GM19351 (cell line): Measurements from ENCODE around the gene LTA.

ENCODE experiments used
- ATAC-seq: cut with Tn5 transposase; IDR thresholded peaks from one replicate; pipeline ENCODE4 v1.9.1; 2021; ENCODE audit warnings: mild to moderate bottlenecking, moderate library complexity; ENCODE audit not compliant: unreplicated experiment

Gene LTA, protein sequence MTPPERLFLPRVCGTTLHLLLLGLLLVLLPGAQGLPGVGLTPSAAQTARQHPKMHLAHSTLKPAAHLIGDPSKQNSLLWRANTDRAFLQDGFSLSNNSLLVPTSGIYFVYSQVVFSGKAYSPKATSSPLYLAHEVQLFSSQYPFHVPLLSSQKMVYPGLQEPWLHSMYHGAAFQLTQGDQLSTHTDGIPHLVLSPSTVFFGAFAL

DNA sequence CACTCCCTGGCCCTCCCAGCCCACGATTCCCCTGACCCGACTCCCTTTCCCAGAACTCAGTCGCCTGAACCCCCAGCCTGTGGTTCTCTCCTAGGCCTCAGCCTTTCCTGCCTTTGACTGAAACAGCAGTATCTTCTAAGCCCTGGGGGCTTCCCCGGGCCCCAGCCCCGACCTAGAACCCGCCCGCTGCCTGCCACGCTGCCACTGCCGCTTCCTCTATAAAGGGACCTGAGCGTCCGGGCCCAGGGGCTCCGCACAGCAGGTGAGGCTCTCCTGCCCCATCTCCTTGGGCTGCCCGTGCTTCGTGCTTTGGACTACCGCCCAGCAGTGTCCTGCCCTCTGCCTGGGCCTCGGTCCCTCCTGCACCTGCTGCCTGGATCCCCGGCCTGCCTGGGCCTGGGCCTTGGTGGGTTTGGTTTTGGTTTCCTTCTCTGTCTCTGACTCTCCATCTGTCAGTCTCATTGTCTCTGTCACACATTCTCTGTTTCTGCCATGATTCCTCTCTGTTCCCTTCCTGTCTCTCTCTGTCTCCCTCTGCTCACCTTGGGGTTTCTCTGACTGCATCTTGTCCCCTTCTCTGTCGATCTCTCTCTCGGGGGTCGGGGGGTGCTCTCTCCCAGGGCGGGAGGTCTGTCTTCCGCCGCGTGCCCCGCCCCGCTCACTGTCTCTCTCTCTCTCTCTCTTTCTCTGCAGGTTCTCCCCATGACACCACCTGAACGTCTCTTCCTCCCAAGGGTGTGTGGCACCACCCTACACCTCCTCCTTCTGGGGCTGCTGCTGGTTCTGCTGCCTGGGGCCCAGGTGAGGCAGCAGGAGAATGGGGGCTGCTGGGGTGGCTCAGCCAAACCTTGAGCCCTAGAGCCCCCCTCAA is at the start of gene LTA:
Gene LTA, plus strand, starts transcription at position 249 of the 871 bp plus-strand sequence. Its CDS starts 454 bp downstream, at position 703.
- peak; percentile 39 for ATAC-seq

DNA sequence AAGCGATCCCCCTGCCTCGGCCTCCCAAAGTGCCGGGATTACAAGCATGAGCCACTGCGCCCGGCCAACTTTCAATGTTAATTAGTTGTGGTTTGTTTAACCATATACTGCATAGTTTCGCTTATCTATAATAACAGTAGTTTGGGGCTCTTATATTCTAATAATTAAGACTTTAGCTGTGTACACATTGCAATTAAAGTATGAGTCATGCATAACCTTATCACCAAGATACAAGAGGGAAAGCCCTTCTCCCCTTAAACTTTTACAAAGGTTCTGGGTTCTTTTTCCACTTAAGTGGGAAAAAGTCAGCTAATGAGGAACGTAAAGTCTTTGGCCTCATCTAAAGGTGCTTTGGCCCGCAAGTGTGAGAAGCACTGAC is 46.5 kb upstream of the LTA start:
- ATAC-seq = no peak

DNA sequence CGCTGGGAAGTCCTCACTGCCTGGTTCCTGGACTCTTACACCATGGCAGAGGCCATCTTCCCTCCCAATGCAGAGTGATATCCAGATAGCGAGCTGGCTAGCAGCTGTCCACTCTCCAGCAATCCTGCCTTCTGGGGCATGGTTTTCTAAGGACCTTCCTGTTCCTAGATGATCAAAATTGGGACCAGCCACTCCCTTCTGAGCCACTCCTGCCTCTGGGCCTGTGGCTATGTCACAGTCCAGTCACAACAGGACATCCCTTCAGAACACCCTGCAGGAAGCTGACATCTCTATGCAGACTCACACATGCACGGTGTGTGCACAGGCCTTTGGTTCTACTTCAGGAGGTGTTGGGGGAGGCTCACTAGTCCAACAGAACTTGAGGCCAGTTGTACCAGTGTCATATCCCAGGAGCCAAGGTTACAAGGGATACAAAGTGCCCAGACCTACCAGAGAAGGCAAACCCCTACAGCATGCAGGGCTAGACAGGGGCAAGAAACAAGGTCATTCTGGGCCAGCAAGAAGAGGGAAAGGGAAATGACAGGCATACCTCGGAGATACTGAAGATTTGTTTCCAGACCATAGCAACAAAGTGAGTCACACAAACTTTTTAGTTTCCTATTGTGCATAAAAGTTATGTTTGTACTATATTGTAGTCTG is 46.0 kb upstream of the LTA start:
- no peak for ATAC-seq

DNA sequence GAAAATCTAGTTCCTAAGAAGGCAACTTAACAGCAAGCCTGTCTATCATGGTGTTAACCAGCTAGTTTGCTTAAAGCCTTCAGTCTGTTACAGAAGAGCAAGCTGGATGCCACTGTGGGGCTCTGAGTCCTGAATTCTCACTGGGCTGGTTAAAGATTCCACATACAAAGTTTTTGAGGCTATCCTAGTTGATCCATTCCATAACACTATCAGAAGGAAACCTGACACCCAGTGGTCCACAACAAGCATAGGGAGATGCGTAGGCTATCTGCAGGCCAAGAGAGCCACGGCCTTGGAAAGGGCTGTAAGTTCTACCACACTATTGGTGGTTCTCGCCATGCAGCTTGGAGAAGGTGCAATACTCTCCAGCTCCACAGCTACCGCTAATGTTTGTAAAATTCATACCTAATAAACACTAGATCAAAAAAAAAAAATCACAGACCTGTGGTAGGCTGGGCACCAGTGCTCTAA is 43.7 kb upstream of the LTA start:
- ATAC-seq = no peak

DNA sequence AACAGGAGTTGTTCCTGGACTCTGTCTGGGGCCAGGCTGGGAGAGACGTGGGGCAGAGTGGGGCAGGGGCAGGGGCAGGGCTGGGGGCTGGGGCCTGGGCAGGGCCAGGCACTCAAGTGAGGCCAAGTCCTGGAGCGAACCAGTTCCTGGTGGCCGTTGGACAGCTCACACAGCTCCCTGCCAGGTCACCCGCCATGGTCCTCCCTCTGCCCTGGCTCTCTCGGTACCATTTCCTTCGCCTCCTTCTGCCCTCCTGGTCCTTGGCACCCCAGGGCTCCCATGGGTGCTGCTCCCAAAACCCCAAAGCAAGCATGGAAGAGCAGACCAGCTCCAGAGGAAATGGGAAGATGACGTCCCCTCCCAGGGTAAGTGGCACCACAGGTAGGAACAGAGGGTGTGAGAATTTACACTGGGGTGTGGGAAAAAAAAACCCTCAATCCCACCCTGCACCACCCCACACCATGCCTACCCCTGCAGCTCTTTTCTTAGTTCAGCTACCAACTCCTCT is 43.2 kb upstream of the LTA start, which contains the start of gene MCCD1:
Gene MCCD1, plus strand, starts transcription at position 142 of the 508 bp plus-strand sequence. Its CDS starts 53 bp downstream, at position 195.
- no peak for ATAC-seq

DNA sequence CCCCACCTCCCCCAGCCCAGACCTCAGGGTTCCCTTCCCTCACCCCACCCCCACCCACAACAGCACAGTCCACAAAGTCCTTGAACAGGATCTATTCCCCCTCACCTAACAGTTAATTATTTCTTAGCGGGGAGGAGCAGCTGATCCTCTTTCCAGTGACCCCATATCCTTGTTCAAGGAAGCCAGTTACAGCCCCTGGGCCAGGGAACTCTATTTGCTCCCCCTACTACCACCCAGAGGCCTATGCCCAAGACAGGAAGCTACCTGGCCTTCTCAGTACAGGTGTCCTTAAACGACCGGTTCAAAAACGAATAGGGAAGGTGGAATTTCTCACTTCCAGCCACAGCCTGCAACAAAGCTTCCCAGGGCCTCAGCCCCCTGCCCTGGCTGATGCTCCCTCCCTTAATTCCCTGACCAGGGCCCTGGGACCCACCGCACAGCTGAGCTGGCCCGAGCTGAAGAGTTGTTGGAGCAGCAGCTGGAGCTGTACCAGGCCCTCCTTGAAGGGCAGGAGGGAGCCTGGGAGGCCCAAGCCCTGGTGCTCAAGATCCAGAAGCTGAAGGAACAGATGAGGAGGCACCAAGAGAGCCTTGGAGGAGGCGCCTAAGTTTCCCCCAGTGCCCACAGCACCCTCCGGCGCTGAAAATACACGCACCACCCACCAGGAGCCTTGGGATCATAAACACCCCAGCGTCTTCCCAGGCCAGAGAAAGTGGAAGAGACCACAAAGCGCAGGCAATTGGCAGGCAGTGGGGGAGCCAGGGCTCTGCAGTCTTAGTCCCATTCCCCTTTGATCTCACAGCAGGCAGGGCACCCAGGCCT is 42.5 kb upstream of the LTA start:
- no peak for ATAC-seq

DNA sequence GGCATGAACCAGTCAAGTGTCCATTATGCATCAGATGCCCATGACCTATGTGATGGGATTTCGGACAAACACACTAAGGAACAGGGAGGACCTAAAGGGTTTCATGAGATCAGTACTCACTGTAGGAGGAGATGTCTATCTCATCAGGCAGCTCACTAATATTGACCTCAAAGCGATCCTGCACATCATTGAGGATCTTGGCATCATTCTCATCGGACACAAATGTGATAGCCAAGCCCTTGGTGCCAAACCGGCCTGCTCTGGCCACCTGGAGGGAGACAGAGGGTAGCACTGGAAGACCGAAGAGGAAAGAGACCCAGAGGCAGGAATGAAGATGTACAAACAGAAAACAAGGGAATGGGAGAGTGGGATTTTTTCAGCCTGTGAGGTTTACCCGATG is 41.4 kb upstream of the LTA start:
- ATAC-seq = no peak

DNA sequence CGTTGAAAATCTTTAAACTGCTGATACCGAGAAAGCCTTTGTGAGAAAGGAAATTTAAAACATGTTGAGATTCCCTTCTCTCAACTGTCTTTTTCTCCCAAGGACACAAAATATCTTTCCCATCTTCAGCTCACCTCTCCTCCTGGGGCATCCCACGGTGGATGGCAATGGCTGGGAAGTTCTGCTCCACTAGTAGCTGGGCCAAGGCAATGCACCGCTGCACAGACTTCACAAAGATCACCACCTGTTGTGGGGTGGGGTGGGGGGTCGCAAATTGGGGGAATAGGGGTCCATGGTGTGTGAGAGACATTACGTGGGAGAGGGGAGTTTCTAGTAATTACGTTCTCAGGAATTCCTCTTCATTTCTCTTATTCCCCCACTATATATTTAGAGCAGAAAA is 40.9 kb upstream of the LTA start:
- no peak for ATAC-seq

DNA sequence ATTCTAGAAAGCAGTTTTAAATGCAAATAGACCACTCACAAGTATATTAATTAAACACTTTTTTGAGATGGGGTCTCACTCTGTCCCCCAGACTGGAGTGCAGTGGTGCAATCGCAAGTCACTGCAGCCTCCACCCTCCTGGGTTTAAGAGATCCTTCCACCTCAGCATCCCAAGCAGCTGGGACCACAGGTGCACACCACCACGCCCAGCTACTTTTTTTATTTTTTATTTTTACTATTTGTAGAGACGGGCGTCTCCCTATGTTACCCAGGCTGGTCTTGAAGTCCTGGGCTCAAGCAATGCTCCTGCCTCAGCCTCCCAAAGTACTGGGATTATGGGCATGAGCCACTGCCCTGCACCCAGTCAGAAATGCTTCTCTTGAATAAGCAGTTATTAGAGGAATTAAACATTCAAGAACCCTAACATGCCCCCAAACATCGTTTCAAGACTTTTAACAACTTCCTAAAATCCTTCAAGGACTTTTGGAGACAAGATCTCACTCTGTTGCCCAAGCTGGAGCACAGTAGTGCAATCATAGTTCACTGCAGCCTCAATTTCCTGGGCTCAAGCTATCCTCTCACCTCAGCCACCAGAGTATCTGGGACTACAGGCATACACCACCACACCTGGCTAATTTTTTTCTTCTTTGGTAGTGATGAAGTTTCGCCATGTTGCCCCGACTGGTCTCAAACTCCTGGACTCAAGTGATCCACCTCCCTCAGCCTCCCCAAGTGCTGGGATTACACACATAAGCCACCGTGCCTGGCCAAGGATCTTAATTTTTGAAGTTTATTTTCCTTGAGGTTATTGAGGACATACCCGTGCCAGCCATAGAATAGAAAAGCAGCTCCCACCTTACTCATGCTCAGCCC is 40.1 kb upstream of the LTA start:
- ATAC-seq = no peak

DNA sequence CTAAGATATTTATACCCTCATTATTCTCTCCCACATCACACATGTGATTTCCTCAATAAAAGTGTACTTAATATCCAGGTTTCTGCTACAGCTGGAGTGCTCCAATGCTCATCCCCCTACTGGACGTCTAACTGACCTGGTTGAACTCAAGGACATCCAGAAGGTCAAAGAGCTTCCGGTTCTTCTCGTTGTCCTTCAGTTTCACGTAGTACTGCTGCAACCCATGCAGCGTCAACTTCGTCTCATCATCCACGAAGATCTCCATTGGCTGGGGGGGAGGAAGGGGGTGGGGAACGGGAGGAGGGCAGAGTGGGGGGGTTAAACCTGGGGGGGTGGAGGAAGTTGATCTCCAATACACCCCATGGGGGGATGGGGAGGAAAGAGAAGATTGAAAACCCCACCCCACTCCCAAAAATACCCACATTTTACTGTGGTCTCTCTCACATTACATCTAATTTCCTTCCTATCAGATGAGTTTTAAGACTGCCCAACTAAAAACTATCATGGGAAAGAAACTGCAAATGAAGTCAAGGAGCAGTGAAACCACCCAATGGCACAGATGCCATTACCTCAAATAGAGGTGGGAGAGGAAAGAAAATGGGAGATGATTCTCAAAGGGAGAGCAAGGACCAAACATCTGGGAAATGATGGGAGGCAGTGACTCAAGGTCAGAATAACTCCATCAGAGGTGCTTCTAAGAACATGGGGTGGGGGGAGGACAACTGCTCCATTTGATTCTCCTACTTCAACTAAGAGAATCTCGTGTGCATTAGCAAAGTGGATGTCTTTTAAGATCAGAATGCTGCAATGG is 39.2 kb upstream of the LTA start:
- ATAC-seq = no peak

DNA sequence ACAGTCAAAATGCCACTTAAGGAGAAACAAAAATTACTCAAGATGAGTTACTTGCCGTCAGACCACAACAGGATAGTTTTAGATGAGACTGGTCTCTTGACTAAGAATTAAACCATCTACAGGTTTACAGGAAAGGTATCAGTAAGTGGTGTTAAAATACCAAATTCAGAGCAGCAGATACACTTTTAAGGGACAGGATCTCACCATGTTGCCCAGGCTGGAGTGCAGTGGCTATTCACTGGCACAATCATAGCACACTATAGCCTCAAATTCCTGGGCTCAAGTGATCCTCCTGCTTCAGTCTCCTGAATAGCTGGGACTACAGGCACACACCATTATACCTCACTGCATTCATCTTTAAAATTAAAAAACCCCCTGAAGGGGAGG is 38.6 kb upstream of the LTA start:
- ATAC-seq = no peak

DNA sequence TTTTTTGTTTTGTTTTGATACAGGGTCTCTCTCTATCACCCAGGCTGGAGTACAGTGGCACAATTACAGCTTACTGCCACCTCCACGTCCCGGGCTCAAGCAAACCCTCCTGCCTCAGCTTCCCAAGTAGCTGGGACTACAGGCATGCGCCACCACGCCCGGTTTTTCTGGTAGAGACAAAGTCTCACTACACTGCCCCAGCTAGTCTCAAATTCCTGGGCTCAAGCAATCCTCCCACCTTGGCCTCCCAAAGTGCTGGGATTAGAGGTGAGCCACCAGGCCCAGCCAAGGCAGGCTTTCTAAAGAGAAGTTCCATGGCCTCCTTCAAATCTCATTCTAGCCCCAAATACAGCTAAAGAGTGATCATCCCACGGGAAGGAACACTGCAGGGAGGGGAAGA is 38.1 kb upstream of the LTA start:
- ATAC-seq = no peak

DNA sequence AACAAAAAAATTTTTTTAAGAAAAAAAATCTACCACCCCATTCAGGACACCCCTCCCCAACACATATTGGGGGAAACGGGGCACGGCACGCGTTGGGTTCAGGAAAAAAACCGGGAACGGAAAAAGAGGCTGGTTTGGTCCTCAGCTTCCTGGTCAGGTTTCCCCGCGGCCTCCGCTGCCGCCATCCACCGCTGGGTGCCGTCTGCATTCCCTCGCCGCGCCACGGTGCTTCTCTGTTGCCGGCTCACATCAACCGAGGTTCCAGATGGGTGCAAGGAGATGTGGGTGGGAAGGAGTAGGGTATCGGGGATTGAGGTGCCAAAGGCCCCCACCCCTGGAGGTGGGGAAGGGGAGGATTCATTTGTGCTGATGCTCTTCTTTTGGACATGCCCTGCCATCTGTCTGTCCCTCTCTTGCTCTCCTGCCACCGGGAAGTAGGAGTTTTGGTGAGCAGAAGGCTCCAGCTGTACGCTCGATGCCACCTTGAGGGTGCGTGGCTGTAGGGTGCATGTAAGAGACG is 37.5 kb upstream of the LTA start:
- no peak for ATAC-seq

DNA sequence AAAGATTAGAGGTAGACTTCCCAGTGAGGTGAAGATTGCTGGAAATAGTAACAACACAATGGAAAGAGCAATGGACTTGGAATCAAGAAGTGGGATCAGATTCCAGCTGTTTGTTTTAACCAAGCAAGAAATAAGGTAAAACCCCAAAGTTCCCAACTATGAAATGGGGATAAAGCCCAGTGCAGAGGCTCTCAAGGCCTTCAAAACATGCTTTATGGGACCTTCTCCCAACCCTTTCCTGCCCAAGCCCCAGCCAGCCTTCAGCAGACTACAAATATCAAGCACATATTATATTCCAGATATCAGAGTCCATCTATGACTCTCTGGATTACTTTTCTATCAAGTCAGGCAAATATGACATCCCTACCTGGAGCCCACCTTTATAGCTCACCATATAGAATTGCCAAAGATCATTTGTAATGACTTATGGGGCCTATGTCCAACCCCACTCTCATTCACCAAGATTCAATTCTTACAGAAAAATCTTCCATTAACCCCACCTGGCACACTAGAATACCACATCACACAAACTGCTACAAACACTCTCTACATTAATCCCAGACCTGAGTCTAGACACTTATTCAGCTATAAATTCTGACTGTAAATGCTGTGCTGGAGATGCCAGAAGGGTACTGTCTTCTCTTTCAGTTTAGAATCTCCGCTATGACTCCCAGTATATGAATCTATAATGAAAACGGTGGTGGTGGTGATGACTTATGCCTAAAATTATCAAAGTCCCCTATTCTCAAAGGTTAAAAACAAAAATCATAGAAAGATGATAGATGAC is 36.4 kb upstream of the LTA start:
- ATAC-seq = no peak

DNA sequence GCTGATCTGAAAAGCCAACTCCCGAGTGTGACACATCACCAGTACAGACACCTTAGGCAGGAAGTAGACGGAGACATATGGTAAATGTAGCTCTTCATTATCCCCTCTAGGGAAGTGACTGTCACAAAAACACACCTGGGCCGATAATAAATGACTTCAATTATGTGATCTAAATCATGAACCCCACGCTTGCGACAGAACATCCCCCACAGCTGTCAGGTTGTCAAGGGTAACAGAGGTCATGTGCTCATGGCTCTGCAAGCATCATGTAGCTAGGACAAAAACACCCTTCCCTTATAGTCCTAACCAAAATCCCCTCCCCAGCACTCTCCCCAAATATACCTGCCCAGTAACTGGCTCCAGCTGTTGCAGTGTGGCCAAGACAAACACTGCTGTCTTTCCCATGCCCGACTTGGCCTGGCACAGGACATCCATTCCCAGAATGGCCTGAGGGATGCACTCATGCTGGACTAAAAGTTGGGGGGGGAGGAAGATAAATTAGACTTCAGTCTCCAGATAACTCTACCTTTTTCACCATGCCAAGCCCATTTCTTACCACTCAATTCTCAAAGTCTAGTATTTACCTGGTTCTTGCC is 33.2 kb upstream of the LTA start:
- ATAC-seq = no peak

DNA sequence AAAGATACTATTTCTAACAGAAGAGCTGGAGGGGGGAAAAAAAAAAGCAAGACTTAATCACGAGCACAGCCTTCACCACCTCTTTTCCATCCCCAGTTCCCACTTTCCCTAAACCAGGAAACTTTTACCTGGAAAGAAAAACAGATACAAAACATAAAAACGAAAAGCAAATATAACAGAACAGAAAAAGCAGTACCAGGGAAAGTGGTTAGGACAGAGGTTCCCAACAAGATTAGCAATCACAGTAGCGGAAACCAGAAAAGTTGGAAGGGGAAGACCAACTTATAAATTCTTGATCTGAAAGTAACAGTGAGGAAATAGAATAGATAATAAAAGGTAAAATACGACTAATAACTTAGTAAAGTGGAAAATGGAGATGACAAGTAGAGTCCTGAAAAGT is 31.4 kb upstream of the LTA start:
- ATAC-seq = no peak

DNA sequence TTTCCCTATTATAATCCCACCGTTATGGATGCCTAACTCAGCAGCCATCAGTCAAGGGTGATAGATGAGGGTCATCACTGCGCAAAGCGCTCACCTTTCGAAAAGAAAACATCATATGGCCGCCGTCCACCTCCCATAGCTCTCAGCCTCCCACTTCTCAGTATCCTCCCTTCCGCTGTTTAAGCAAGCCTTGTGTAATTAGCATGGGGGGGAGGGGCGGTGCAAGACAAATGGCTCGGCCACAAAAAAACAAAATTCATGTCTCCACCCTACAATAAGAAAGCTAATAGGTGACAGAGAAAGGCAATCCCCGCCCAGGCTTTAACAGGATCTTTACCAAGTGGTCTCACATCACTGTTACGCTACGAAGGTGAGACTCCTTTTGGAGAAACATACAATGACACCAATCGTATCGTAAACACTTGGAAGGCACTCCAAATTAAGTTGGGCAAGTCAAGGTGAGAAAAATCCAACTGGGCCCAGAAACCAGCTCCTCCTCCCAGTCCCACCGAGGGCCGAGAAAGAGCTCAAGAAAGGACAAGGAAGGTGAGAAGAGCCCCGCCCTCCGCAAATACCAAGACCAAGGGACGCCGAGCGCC is 30.9 kb upstream of the LTA start:
- peak; percentile 20 for ATAC-seq
